SHP77 (cell line): ENCODE results near the gene LRCH1.

Experiments used
- DNase-seq, 2 experiments: peaks; one replicate each; lab custom pipeline; 2025; lab: John Stamatoyannopoulos, UW

The LRCH1 gene

GRCh38 chr13:46801858-46802257 is 248.9 kb downstream of the LRCH1 start:
- no peak for DNase-seq
